ENCODE measurements around the gene ARHGAP42.

The ARHGAP42 gene

GRCh38 chr11:100857236-100858005 lies 170.3 kb downstream of the ARHGAP42 start:
- TF ChIP-seq PPARA (CRISPR knock-in tag; IDR thresholded peaks at IDR 0.05; ENCODE audit: borderline replicate concordance) (no peak), ISL1 (CRISPR knock-in tag; IDR thresholded peaks at IDR 0.05) (no peak), SNAI2 (CRISPR knock-in tag; IDR thresholded peaks at IDR 0.05) (no peak), CREB5 (CRISPR knock-in tag; IDR thresholded peaks at IDR 0.05; ENCODE audit: low read depth) (no peak), RARB (CRISPR knock-in tag; IDR thresholded peaks at IDR 0.05) (no peak), BACH2 (CRISPR knock-in tag; IDR thresholded peaks at IDR 0.05; ENCODE audit: borderline replicate concordance) (no peak), ESRRG (CRISPR knock-in tag; IDR thresholded peaks at IDR 0.05) (no peak)
- TF ChIP-seq, protein P1, sequence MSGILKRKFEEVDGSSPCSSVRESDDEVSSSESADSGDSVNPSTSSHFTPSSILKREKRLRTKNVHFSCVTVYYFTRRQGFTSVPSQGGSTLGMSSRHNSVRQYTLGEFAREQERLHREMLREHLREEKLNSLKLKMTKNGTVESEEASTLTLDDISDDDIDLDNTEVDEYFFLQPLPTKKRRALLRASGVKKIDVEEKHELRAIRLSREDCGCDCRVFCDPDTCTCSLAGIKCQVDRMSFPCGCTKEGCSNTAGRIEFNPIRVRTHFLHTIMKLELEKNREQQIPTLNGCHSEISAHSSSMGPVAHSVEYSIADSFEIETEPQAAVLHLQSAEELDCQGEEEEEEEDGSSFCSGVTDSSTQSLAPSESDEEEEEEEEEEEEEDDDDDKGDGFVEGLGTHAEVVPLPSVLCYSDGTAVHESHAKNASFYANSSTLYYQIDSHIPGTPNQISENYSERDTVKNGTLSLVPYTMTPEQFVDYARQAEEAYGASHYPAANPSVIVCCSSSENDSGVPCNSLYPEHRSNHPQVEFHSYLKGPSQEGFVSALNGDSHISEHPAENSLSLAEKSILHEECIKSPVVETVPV (CRISPR knock-in tag; IDR thresholded peaks at IDR 0.05): no peak
- TF ChIP-seq, protein P2, sequence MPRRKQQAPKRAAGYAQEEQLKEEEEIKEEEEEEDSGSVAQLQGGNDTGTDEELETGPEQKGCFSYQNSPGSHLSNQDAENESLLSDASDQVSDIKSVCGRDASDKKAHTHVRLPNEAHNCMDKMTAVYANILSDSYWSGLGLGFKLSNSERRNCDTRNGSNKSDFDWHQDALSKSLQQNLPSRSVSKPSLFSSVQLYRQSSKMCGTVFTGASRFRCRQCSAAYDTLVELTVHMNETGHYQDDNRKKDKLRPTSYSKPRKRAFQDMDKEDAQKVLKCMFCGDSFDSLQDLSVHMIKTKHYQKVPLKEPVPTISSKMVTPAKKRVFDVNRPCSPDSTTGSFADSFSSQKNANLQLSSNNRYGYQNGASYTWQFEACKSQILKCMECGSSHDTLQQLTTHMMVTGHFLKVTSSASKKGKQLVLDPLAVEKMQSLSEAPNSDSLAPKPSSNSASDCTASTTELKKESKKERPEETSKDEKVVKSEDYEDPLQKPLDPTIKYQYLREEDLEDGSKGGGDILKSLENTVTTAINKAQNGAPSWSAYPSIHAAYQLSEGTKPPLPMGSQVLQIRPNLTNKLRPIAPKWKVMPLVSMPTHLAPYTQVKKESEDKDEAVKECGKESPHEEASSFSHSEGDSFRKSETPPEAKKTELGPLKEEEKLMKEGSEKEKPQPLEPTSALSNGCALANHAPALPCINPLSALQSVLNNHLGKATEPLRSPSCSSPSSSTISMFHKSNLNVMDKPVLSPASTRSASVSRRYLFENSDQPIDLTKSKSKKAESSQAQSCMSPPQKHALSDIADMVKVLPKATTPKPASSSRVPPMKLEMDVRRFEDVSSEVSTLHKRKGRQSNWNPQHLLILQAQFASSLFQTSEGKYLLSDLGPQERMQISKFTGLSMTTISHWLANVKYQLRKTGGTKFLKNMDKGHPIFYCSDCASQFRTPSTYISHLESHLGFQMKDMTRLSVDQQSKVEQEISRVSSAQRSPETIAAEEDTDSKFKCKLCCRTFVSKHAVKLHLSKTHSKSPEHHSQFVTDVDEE (CRISPR knock-in tag; IDR thresholded peaks at IDR 0.05): no peak
- no peak for ATAC-seq

DNA sequence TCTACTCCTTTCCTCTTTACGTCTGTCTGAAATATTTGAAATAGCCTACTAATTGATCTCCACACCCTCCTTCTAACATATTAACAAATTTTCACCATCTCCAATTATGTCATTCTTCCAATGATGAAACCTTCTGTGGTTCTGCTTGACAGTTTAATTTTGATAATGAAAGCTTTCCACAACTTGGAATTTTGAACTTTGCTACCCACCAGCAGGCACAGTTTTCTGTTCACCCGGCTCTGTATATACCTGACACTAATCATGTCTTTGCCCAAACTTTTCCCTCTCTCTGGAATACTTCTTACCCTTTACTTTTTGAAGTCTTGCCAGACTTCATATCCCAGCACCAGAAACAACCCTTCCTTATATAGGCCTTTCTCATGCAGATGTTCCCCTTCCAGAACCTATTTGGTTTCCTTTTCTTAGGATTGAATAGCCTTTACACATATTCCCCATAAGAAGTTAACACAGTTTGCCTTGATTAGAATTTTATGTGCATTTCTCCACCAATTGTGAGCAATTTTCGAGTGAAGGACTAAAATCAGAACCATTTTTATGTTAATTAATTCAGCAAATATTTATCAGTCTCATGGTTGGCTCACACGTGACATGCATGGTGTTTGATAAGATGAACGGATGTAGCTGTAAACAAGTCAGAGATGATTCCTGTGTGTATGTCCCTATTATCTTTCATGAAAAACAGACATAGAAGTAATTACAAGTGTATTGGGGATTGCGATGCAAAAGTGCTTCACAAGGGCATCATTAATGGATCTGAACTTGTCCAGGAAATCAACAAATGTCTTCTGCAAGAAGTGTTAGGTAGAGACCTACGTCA lies 173.4 kb downstream of the ARHGAP42 start:
- no peak for ATAC-seq
- no peak for TF ChIP-seq ZNF70 (CRISPR knock-in tag; IDR thresholded peaks at IDR 0.05)
- TF ChIP-seq, protein P2 (CRISPR knock-in tag; IDR thresholded peaks at IDR 0.05): no peak
- TF ChIP-seq, protein P1 (CRISPR knock-in tag; IDR thresholded peaks at IDR 0.05): no peak
- TF ChIP-seq ZFP3 (CRISPR knock-in tag; IDR thresholded peaks at IDR 0.05): no peak
- TF ChIP-seq CSDC2 (CRISPR knock-in tag; IDR thresholded peaks at IDR 0.05): no peak
- no peak for TF ChIP-seq ISL1 (CRISPR knock-in tag; IDR thresholded peaks at IDR 0.05)
- TF ChIP-seq TOX (CRISPR knock-in tag; IDR thresholded peaks at IDR 0.05; ENCODE audit: borderline replicate concordance): no peak

GRCh38 chr11:100861212-100861611 lies 174.1 kb downstream of the ARHGAP42 start:
- no peak for ATAC-seq

DNA sequence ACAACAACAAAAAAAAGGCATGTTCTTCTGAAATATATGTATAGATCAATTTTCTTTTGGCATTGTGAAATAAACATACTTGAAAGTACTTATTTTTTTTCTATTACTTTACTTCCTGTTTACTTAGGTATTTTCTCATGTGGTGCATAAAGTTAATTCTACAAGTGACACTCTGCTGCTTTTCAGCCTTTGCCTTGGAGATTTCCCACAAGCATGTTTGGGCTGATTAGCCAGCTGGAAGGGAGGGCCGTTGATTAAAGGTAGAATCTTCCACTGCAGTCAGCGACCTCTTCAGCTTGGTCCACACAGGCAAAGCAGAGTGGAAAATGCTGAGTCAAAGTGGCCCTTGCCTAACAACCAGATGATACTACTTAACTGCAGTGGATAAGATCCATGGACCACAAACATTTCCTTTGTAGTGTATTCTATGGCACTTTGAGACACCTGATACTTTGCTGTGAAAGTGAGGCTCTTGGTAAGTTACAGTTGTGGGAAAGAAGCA lies 176.0 kb downstream of the ARHGAP42 start:
- peak; percentile 49; the same call in 1 of the 3 replicates for ATAC-seq
- TF ChIP-seq ZNF565 (CRISPR knock-in tag; conservative IDR thresholded peaks at IDR 0.05; ENCODE audit: low read depth): no peak
- TF ChIP-seq, protein P3, sequence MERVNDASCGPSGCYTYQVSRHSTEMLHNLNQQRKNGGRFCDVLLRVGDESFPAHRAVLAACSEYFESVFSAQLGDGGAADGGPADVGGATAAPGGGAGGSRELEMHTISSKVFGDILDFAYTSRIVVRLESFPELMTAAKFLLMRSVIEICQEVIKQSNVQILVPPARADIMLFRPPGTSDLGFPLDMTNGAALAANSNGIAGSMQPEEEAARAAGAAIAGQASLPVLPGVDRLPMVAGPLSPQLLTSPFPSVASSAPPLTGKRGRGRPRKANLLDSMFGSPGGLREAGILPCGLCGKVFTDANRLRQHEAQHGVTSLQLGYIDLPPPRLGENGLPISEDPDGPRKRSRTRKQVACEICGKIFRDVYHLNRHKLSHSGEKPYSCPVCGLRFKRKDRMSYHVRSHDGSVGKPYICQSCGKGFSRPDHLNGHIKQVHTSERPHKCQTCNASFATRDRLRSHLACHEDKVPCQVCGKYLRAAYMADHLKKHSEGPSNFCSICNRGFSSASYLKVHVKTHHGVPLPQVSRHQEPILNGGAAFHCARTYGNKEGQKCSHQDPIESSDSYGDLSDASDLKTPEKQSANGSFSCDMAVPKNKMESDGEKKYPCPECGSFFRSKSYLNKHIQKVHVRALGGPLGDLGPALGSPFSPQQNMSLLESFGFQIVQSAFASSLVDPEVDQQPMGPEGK (CRISPR knock-in tag; IDR thresholded peaks at IDR 0.05; ENCODE audit: borderline replicate concordance): no peak
- no peak for TF ChIP-seq PPARA (CRISPR knock-in tag; IDR thresholded peaks at IDR 0.05; ENCODE audit: borderline replicate concordance)
- TF ChIP-seq ZNF8 (CRISPR knock-in tag; IDR thresholded peaks at IDR 0.05): no peak
- TF ChIP-seq ZFP3 (CRISPR knock-in tag; IDR thresholded peaks at IDR 0.05): no peak
- no peak for TF ChIP-seq ESRRG (CRISPR knock-in tag; IDR thresholded peaks at IDR 0.05)
- no peak for TF ChIP-seq ISL1 (CRISPR knock-in tag; IDR thresholded peaks at IDR 0.05)
- no peak for TF ChIP-seq CSDC2 (CRISPR knock-in tag; IDR thresholded peaks at IDR 0.05)
- no peak for TF ChIP-seq CREB5 (CRISPR knock-in tag; IDR thresholded peaks at IDR 0.05; ENCODE audit: low read depth)
- TF ChIP-seq ZC3H10 (CRISPR knock-in tag; IDR thresholded peaks at IDR 0.05): no peak
- no peak for TF ChIP-seq TOX (CRISPR knock-in tag; IDR thresholded peaks at IDR 0.05; ENCODE audit: borderline replicate concordance)
- no peak for TF ChIP-seq ARNTL (CRISPR knock-in tag; IDR thresholded peaks at IDR 0.05; ENCODE audit: borderline replicate concordance, low read depth)
- no peak for TF ChIP-seq RARB (CRISPR knock-in tag; IDR thresholded peaks at IDR 0.05)
- no peak for TF ChIP-seq OSR1 (CRISPR knock-in tag; IDR thresholded peaks at IDR 0.05)

More at GRCh38 chr11:100861212-100861611, 174.1 kb downstream of the ARHGAP42 start:
- no peak for TF ChIP-seq ZC3H10 (CRISPR knock-in tag; IDR thresholded peaks at IDR 0.05)
